Hematopoietic multipotent progenitor cell (in vitro differentiated cells): ENCODE results near the gene TMEM222. TPM values are rescaled to one million over a fixed set of nuclear protein-coding genes. Genes with fewer than 3 reads are reported as not detected.

Experiments used
- DNase-seq, 3 donors: peaks; one replicate each; pipeline ENCODE4 v3.0.0-alpha.2; 2011 to 2015; ENCODE audit warnings: low read depth in 2 of 3, low spot score in 2 of 3
- total RNA-seq: library from RNA; depleted of rRNA; stranded (reverse); fragments of >200 nt; gene quantifications from one replicate; pipeline ENCODE4 v1.2.3, GENCODE V29; 2012

The TMEM222 gene
- total RNA-seq, 1 donor: 40.1 TPM

- DNase-seq: no peak
These were observed 16.8 kb downstream of the TMEM222 start for GRCh38 chr1:27338751-27339150.

GRCh38 chr1:27339213-27339612 is 17.2 kb downstream of the TMEM222 start:
- no peak for DNase-seq

GRCh38 chr1:27341525-27342252 is 19.7 kb downstream of the TMEM222 start, which contains the start of gene SYTL1:
Gene SYTL1, plus strand, starts transcription at chr1:27342022. Its CDS starts 3,313 bp downstream, at chr1:27345335.
- DNase-seq: peak in 2 of 3 donors; percentile 79 to 84

GRCh38 chr1:27342391-27342777 is 20.4 kb downstream of the TMEM222 start:
- DNase-seq: peak in 1 of 3 donors; percentile 19

- peak in 2 of 3 donors; percentile 82 to 83 for DNase-seq
These were observed 21.0 kb downstream of the TMEM222 start for GRCh38 chr1:27342778-27343638.

- DNase-seq: no peak
These were observed 21.7 kb downstream of the TMEM222 start for GRCh38 chr1:27343639-27344025.

- DNase-seq: no peak
These were observed 23.3 kb downstream of the TMEM222 start for GRCh38 chr1:27345272-27345671.

GRCh38 chr1:27346357-27346756 is 24.4 kb downstream of the TMEM222 start:
- no peak for DNase-seq

GRCh38 chr1:27346991-27347624 is 25.1 kb downstream of the TMEM222 start:
- no peak for DNase-seq

- DNase-seq: peak in 1 of 3 donors; percentile 17
These were observed 27.2 kb downstream of the TMEM222 start for GRCh38 chr1:27348861-27349783.

- DNase-seq: peak in 1 of 3 donors; percentile 31
These were observed 28.1 kb downstream of the TMEM222 start for GRCh38 chr1:27349784-27350662.

- no peak for DNase-seq
These were observed 28.9 kb downstream of the TMEM222 start for GRCh38 chr1:27350663-27351540.

- DNase-seq: no peak
These were observed 29.7 kb downstream of the TMEM222 start for GRCh38 chr1:27351541-27352107.

- no peak for DNase-seq
These were observed 31.2 kb downstream of the TMEM222 start for GRCh38 chr1:27353166-27353565.

- DNase-seq: no peak
These were observed 31.7 kb downstream of the TMEM222 start for GRCh38 chr1:27353629-27354028.

GRCh38 chr1:27355683-27356082 is 33.7 kb downstream of the TMEM222 start:
- DNase-seq: no peak

- no peak for DNase-seq
These were observed 34.3 kb downstream of the TMEM222 start for GRCh38 chr1:27356277-27356618.
